DND-41 (cell line): ENCODE measurements around the gene NOD2.

Experiments used
- ATAC-seq: fragments of 200-7000 bp; cut with Tn5 transposase; 3 replicates; pipeline ENCODE4 v1.9.1; 2021; ENCODE audit warnings: low read depth; ENCODE audit not compliant: insufficient read depth
- DNase-seq: peaks from one replicate; pipeline ENCODE4 v3.0.0-alpha.2; 2020
- H2AFZ ChIP-seq: 2 replicates; pipeline ENCODE4 v1.6.0; 2012; ENCODE audit warnings: low read depth, low read length
- H3K27ac ChIP-seq: 2 replicates; pipeline ENCODE4 v1.5.1; 2012; ENCODE audit warnings: low read length, inconsistent platforms
- H3K27me3 ChIP-seq: fragments of 200-600 bp; sonication (generic); 2 replicates; pipeline ENCODE4 v1.6.0; 2012; ENCODE audit warnings: low read length, mild to moderate bottlenecking, inconsistent platforms; ENCODE audit not compliant: insufficient read depth, poor library complexity
- H3K36me3 ChIP-seq: 2 replicates; pipeline ENCODE4 v1.5.1; 2012; ENCODE audit warnings: low read length, inconsistent platforms; ENCODE audit not compliant: insufficient read depth
- H3K4me1 ChIP-seq: 2 replicates; pipeline ENCODE4 v1.5.1; 2012; ENCODE audit warnings: mild to moderate bottlenecking, low read length; ENCODE audit not compliant: insufficient read depth
- H3K4me2 ChIP-seq: 2 replicates; pipeline ENCODE4 v1.6.0; 2012; ENCODE audit warnings: mild to moderate bottlenecking, moderate library complexity, low read length, inconsistent platforms; ENCODE audit not compliant: insufficient read depth
- H3K4me3 ChIP-seq, 2 experiments: fragments of 200-600 bp in 1 of 2; shearing (Covaris generic) in 1 of 2; 2 replicates each; pipeline ENCODE4 v1.5.1; 2012 to 2016; ENCODE audit warnings: inconsistent platforms in 2 of 2, low read length in 2 of 2, mild to moderate bottlenecking in 2 of 2, low read depth in 1 of 2, moderate library complexity in 1 of 2
- H3K79me2 ChIP-seq: 2 replicates; pipeline ENCODE4 v1.6.0; 2012; ENCODE audit warnings: low read length, inconsistent platforms; ENCODE audit not compliant: insufficient read depth
- H3K9ac ChIP-seq: 2 replicates; pipeline ENCODE4 v1.6.0; 2012; ENCODE audit warnings: low read depth, mild to moderate bottlenecking, inconsistent platforms, low read length, moderate library complexity
- H3K9me3 ChIP-seq: 2 replicates; pipeline ENCODE4 v1.5.1; 2012; ENCODE audit warnings: low read length, moderate library complexity, mild to moderate bottlenecking, inconsistent platforms; ENCODE audit not compliant: insufficient read depth, severe bottlenecking
- H4K20me1 ChIP-seq: 2 replicates; pipeline ENCODE4 v1.6.0; 2012; ENCODE audit warnings: low read length; ENCODE audit not compliant: insufficient read depth
- EZH2 ChIP-seq: IDR thresholded peaks from 3 replicates; pipeline ENCODE4 v1.6.1; 2012; ENCODE audit warnings: borderline replicate concordance, low read depth, mild to moderate bottlenecking, moderate library complexity, low read length, inconsistent platforms; ENCODE audit not compliant: severe bottlenecking
- TF ChIP-seq, protein P1 (sequence below): IDR thresholded peaks from 2 replicates; pipeline ENCODE4 v1.5.1; 2012; ENCODE audit warnings: borderline replicate concordance, low read length, moderate library complexity, mild to moderate bottlenecking; ENCODE audit not compliant: poor library complexity, severe bottlenecking; ENCODE audit errors: extremely low read depth

The NOD2 gene

DNA sequence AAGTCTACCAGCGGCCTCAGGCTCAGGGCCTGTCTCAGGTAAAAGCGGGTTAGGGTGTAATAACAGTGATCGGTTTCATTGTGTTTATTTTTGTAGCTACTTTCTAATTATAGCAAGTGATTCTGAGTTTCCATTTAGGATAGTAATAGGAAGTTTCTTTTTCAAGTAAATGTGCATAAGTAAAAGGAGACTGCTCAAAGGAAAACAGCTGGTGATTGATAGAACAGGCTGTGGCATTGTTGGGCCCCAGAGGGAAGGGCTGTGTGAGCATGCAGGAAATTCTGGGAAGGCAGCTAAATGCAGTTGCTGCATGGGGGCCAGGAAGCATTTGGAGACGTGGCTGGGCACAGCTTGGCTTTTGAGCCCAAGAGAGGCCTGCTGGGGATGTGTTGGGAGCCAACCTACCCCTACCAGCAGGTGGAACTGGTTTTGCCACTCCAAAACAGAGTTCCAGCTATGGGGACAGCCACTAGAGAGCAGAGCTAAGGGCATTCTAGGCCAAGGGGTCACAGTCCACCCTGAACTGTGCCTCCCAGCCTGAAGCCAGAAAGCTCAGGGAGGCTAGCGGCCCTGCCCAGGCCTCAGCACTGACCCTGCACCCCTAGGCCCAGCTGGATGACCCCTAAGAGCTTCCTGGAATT, 24.9 kb upstream of the NOD2 start:
- Histone ChIP-seq H4K20me1 (no peaks in the 10 kb centered on the region), H3K27me3 (no peaks in the 10 kb centered on the region), H3K9me3 (peaks cover 18% of the 10 kb centered on the region), H3K79me2 (no peaks in the 10 kb centered on the region), H3K27ac (no peak overlapping the region), H3K4me1 (peaks cover 4% of the 10 kb centered on the region), H3K4me3 (no peak overlapping the region), H2AFZ (no peak overlapping the region), H3K9ac (no peak overlapping the region), H3K36me3 (peaks cover 22% of the 10 kb centered on the region), H3K4me2 (no peak overlapping the region)
- TF ChIP-seq, protein P1, sequence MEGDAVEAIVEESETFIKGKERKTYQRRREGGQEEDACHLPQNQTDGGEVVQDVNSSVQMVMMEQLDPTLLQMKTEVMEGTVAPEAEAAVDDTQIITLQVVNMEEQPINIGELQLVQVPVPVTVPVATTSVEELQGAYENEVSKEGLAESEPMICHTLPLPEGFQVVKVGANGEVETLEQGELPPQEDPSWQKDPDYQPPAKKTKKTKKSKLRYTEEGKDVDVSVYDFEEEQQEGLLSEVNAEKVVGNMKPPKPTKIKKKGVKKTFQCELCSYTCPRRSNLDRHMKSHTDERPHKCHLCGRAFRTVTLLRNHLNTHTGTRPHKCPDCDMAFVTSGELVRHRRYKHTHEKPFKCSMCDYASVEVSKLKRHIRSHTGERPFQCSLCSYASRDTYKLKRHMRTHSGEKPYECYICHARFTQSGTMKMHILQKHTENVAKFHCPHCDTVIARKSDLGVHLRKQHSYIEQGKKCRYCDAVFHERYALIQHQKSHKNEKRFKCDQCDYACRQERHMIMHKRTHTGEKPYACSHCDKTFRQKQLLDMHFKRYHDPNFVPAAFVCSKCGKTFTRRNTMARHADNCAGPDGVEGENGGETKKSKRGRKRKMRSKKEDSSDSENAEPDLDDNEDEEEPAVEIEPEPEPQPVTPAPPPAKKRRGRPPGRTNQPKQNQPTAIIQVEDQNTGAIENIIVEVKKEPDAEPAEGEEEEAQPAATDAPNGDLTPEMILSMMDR, result no peak
- no peak for TF ChIP-seq EZH2
- ATAC-seq (no peak), DNase-seq (no peak)

GRCh38 chr16:50669741-50670140, 23.7 kb upstream of the NOD2 start:
- H2AFZ ChIP-seq, result no peak overlapping the region
- no peak for ATAC-seq
- H3K9ac ChIP-seq, result no peak overlapping the region
- H3K79me2 ChIP-seq, result no peaks in the 10 kb centered on the region
- H3K4me3 ChIP-seq, result no peak overlapping the region
- peaks cover 34% of the 10 kb centered on the region for H3K36me3 ChIP-seq
- H3K9me3 ChIP-seq, result peaks cover 23% of the 10 kb centered on the region
- DNase-seq, result no peak
- H3K27me3 ChIP-seq, result no peaks in the 10 kb centered on the region
- H3K4me1 ChIP-seq, result peaks cover 4% of the 10 kb centered on the region
- no peaks in the 10 kb centered on the region for H4K20me1 ChIP-seq
- no peak overlapping the region for H3K27ac ChIP-seq
- TF ChIP-seq, protein P1, result no peak
- no peak for TF ChIP-seq EZH2
- H3K4me2 ChIP-seq, result no peak overlapping the region

GRCh38 chr16:50670476-50670875, 22.9 kb upstream of the NOD2 start:
- Histone ChIP-seq H3K4me3 (no peak overlapping the region), H4K20me1 (no peaks in the 10 kb centered on the region), H3K36me3 (peaks cover 42% of the 10 kb centered on the region), H3K4me1 (no peaks in the 10 kb centered on the region), H3K79me2 (no peaks in the 10 kb centered on the region), H3K9me3 (peaks cover 23% of the 10 kb centered on the region), H3K27ac (no peak overlapping the region), H3K9ac (no peak overlapping the region), H2AFZ (no peak overlapping the region), H3K27me3 (no peaks in the 10 kb centered on the region), H3K4me2 (no peak overlapping the region)
- TF ChIP-seq, protein P1, result no peak
- TF ChIP-seq EZH2, result no peak
- ATAC-seq, result no peak
- DNase-seq, result no peak

DNA sequence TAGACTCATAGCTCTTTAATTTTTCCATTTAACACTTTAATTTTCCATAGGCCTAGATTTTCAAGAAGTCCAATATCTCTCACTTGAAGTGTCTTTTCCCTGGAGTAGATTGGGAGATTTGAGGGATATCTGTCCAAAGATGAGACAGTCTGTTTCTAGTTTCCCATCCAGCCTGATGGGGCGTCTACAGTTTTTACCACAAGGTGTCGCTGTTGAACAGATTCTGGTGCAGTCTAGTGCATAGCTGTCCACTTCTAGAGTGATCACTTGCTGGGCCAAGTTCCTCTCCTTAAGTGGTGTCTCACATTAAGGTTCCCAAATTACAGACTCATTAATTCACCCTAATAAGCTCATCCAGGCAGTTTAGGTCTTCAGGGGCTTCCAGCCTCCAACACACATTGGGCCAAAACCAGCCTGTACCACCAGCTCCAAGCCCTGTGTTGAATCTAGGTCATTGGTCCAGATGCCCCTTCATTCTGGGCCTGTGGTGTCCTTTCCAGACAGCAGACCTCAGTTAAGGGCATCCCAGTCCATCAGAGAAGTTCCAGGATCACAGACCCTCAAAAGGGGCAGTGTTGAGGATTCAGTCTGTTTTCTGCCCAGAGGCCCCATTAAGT, 21.7 kb upstream of the NOD2 start:
- Histone ChIP-seq H2AFZ (no peak overlapping the region), H3K9ac (no peak overlapping the region), H3K4me1 (no peaks in the 10 kb centered on the region), H4K20me1 (no peaks in the 10 kb centered on the region), H3K79me2 (no peaks in the 10 kb centered on the region), H3K36me3 (peaks cover 54% of the 10 kb centered on the region), H3K4me2 (no peak overlapping the region), H3K9me3 (peaks cover 23% of the 10 kb centered on the region), H3K27ac (no peak overlapping the region), H3K27me3 (no peaks in the 10 kb centered on the region), H3K4me3 (no peak overlapping the region)
- DNase-seq, result peak; percentile 50
- ATAC-seq, result 0 out of 3 replicates have a peak, but pooled peaks have one; percentile 27
- TF ChIP-seq, protein P1, result peak; percentile 69
- no peak for TF ChIP-seq EZH2
